Nucleus accumbens (tissue), 56 donors: Measurements from ENCODE around the gene TBX21.
A peak's percentile ranks its signal among the peaks of the same experiment; 100 is the strongest.

Experiments
- DNase-seq, 56 donors: peaks; one replicate each; lab custom pipeline; 2025; lab: John Stamatoyannopoulos, UW

Gene TBX21

GRCh38 chr17:47697906-47698711 lies 34.9 kb upstream of the TBX21 start:
- no peak for DNase-seq

DNA sequence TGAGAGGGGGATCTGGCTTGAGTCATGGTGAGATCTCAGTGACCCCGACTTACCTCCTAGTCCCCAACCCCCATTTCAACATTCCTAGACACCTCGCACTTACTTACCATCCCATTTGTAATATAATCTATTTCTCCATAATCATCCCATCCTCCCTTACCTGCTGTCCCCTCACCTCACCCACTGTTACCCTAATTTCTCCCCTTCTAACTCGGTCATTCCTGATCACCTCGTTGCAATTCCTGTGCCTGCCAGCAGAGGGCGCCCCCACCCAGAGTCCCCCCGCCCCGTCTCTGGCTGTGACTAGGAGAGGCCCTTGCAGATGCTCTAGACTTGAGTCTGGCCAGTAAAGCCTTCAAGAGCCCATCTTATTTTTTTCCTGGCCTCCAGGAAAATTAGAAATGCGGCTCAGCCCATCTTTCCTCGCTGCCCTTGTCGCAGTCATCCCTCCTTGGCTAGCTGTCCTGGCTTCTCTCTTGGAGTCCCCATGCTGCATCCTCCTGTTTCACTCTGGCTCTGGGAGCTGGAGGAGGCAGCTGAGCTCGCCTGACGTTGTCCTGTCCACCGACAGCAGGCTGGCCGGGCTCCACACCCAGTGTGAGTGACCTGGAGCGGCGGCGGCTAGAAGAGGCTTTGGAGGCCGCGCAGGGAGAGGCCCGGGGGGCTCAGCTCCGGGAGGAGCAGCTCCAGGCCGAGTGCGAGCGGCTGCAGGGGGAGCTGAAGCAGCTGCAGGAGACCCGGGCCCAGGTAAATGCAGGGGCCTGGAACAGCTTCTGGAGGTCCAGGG lies 34.1 kb upstream of the TBX21 start:
- DNase-seq = peak in 43 of 56 donors; percentile 7 to 78 (median 35)

DNA sequence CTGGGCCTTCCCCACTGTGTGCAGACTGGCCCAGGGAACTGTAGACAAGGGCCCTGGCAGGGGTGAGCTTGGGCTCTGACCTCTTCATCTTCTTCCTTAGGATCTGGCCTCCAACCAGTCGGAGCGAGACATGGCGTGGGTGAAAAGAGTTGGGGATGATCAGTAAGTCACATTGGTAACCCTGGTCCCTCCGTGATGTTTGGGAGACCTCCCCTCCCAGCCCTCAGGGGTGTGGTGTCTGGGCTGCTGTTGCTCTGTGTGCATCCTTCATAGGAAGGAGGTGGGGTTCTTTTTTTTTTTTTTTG lies 33.5 kb upstream of the TBX21 start:
- DNase-seq = no peak

DNA sequence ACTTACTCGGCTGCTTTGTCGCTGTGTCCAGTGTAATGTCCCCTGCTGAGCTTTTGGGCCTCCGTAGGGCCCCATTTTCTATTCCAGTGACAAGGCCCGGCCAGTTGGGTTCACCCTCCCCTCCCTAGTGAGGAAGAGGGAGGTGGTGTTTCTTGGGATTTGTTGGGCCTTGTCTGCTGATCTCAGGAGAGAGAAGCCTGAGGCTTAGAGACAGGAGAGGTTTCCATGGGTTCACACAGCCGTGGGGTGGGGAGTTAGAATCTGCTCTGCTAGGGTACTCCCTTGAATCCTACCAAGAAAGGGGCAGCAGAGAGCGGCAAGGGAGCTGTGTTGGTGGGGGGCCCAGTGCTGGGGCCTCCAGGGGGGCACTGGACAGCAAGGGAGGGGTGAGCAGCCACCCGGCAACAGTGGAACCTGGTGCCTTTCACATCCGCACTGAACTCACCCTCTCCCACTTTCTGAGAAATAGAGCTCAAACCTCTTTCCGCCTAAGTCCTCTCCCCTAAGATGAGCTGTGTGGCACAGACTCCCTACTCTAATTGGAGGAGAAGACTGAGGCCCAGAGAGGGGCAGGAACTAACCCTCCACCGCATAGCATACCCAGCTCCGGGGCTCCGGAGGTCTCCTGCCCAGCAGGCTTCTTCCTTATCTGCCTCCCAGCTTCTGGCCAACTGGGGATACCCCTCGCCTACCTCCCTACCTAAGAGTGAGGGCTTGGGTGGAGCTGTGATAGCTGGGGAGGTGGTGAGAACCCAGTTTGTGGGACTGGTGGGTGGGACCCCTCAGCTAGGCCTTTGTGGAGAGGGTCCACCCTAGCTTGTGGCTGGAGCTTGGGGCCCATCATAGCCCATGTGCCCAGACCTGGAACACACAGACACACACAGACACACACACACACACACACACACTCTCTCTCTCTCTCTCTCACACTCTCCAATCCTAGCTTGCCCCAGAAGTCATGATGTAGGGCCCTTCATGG lies 32.3 kb upstream of the TBX21 start:
- DNase-seq = no peak

DNA sequence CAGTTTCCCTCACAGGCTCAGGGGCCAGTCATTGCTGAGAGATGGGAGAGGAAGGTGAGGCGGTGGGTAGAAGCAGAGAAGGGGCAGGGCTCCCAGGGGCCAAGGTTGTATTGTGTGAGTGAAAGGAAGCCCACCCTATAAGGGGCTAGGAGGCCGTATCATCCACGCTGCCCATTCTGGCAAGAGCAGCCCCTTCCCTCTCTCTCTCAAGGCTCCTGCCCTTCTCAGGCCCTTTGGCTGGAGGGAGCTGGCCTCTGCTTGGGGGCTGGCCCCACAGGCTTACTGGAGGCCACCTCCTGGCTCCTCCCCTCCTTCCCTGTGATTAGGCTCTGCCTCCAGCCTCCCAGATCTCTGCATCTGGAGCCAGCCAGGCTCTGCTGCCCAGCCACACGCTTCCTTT lies 31.4 kb upstream of the TBX21 start:
- DNase-seq = no peak

DNA sequence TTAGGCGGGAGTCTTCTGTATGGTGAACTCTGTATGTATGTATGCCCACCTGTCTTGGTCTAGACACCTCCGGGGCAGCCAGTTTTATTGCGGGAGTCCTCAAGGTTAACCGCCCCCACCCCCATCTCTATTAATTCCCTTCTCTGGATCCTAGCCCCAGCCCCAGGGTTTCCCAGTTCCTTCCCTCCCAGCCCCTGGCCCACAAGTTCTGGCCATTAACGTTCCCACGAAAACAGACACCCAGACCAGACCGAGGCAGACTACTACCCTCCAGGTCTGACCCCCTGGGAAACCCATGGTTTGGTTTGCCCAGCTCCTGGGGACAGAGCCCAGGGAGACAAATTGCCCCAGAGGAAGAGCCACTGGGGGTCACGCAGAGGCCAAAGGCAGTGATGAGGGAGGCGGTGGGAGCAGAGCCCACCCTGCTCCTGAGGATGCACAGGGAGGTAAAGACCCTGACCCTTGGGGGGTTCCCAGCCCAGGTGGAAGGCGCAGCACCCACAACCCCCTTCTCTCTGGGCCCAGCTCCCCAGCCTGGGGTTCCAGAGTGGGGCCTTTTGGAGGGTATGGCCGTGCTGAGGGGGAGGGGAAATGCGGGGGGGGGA lies 30.5 kb upstream of the TBX21 start:
- no peak for DNase-seq

DNA sequence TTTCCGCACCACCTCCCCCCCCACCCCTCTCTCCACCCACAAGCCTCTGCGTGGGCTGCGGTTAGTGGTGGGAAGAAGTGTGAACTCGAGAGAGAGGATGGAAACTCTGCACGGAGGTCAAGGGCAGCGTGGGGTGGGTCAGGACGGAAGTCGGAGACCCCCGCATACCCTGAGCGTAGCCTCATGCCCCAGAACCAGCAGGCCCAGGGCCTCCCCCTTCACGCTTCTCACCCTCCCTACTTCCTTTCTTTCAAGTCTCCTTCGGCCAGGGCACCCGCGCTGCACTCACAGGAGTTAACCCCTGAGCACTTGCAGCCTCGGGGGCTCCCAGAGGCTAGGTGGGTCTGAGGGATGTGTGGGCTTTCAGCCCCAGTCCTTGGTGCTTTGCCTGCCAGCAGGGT lies 29.8 kb upstream of the TBX21 start:
- DNase-seq = no peak

DNA sequence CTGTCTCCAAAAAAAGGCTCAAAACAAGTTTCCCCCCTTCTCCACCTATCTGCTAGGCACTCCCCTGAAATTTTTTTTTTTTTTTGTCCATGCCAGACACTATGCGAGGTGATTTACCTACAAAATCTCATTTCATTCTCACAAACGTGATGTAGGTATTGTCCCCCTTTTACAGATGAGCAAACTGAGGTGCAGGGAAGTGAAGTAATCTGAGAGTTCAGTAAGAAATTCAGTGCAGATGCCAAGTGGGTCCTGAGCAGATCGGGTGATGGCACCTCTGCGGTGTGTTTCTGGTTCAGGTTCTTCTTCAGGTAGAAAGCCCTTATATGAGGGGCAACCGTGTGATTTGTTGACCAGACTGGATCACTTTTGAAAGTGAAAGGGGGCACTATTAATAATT lies 29.4 kb upstream of the TBX21 start:
- DNase-seq = no peak

- DNase-seq = no peak
Observed at GRCh38 chr17:47704116-47704515, 28.9 kb upstream of the TBX21 start.

- no peak for DNase-seq
Observed at GRCh38 chr17:47704736-47705135, 28.3 kb upstream of the TBX21 start.

DNA sequence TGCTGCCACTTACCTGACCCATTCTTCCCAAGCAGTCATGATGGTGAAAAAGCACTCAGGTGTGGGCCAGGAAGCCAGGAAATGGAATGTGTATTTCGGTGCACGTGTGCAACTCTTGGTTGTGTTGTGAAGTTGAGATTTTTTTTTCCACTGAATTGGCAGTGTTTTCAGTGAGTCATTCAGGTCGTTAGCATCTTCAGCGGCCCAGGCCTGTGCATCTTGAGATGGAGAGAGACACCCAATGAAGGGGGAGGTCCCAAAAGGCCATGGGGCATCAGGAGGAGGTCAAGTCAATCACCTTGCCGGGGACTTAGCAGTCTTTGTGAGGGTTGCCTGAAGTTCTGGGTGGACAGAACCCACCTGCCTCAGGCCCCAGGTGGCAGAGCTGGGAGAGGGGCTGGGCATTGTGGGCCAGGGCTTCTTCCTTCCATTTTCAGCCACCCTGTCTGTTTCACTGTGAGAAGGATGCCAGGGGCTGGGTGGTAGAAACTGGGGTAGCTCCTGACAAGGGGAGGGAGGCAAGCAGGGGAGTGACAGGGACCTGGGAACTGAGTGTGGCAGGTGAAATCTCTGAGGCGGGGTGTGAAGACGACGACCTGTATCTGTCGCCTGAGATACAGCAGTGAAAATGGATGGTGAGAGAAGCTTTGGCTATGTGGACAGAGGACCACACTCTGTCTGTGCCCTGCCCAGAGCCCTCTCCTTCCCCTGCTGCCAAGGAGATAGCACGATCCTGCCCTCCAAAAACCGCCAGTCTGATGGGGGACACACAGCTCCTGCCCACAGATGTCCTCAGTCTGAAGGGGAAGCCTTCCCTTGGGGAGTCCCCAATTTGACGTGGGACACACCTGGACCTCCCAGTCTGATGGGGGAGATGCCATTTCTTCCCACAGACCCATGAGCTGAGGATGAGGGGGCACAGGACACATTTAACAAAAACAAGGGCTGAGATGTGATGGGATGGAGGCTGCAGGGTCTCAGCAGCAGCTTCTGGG lies 27.2 kb upstream of the TBX21 start:
- no peak for DNase-seq

DNA sequence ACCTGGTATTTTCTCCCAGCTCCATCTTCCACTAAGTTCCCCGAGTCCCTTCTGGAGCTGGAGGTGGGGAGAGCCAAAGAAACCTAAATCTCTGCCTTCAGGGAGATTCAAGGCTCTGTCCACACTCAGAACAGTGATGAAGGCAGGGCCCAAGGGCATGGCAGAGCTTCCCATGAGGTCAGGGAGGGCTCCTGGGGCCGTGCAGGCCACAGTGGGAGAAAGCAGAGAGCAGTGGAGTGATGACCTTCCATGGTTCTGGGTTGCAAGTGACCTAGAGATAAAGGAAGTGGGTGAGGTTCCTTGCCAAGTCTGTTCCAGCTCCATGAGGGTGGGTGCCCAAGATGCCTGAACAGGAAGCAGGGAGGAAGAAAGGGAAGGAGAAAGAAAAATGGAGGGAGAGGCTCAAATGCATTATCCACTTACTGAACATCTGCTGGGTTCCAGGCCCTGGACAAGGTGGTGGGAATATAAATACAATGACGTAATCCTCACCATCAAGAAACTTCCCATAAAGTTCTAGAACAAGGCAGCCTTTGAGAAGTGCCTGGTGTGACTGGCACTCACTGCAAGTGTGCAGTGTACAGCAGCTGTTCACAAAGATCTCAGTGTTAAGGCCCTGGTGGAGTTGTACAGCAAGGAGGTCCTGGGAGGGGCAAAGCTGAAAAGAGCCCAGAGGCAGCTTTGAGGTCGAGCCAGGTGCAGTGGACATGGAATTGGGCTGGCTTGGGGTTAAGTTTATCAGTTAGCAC lies 25.8 kb upstream of the TBX21 start:
- DNase-seq = peak in 31 of 56 donors; percentile 9 to 68 (median 33)

GRCh38 chr17:47707884-47708283 lies 25.2 kb upstream of the TBX21 start:
- DNase-seq = no peak

DNA sequence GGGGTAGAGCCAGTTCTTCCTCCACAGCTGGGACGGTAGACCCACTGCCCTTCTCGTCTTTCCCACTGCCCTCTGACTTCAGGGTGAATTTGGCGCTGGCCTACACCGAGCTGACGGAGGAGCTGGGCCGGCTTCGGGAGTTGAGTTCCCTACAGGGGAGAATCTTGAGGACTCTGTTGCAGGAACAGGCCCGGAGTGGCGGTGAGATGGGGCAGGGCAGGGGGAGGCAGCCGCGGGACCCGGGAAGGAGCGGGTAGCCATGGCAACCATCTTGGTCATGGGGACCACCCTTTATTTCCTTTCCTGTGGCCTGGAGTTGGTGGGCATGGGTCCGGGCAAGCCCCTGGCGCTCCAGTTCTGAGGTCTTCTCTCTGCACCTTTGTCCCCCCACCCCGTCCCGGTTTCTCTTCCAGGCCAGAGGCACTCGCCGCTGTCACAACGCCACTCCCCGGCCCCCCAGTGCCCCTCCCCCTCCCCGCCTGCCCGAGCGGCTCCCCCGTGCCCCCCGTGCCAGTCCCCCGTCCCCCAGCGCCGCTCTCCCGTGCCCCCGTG lies 24.6 kb upstream of the TBX21 start:
- peak in 2 of 56 donors; percentile 21 to 28 for DNase-seq

DNA sequence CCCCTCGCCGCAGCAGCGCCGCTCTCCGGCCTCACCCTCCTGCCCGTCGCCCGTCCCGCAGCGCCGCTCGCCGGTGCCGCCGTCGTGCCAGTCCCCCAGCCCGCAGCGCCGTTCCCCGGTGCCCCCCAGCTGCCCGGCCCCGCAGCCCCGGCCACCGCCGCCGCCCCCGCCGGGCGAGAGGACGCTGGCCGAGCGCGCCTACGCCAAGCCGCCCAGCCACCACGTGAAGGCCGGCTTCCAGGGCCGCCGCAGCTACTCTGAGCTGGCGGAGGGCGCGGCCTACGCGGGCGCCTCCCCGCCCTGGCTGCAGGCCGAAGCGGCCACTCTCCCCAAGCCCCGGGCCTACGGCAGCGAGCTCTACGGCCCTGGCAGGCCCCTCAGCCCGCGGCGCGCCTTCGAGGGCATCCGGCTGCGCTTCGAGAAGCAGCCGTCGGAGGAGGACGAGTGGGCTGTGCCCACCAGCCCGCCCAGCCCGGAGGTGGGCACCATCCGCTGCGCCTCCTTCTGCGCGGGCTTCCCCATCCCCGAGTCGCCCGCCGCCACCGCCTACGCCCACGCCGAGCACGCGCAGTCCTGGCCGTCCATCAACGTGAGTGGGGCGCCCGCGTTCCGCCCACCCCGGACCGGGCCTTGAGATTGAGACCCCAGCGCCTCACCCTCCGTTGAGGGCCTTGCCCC lies 24.0 kb upstream of the TBX21 start:
- peak in 18 of 56 donors; percentile 5 to 68 (median 16) for DNase-seq

DNA sequence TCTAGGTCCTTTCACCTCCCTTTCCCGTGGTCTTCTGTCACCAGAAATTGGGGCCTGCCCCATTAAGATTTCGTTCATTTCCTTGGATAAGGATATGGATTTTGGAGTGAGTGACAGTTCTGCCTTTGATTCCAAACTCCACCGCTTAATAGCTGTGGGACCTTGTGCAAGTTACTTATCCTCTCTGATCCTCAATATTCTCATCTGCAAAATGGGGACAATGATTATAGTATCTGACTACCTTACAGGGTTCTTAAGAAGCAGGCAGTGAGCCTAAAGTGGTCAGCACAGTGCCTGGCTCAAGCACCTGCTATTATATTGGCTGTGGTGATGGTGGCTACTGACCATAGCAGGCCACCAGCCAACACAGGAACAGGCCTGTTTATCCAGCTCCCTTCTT lies 23.4 kb upstream of the TBX21 start:
- no peak for DNase-seq

GRCh38 chr17:47711366-47712099 lies 21.5 kb upstream of the TBX21 start:
- no peak for DNase-seq
